Measurements from ENCODE around the gene SPTBN5. TPM values are rescaled to one million over a fixed set of nuclear protein-coding genes. Genes with fewer than 3 reads are reported as not detected.

SPTBN5 gene
- total RNA-seq, 1 experiment from 2014 or later = 0.96 TPM

- RAD21 ChIA-PET (ENCODE audit: low non-redundant PET in 1 of 2, low total read pairs in 2 of 2, uncharacterized antibody in 2 of 2, unreplicated experiment in 2 of 2) = no interaction called here
- Histone ChIP-seq H3K79me2 (ENCODE audit: insufficient read depth, low read length) (peaks cover 41% of the 10 kb centered on the region; the same call in 1 of the 2 replicates), H3K27me3 (ENCODE audit: insufficient read depth, low read length) (no peaks in the 10 kb centered on the region), H4K20me1 (ENCODE audit: insufficient read depth) (no peaks in the 10 kb centered on the region), H3K36me3 (ENCODE audit: control insufficient read depth in 1 of 2, insufficient read depth in 2 of 2, low read length in 2 of 2) (peaks cover 0 to 7% of the 10 kb centered on the region in 2 experiments; a peak in 1 of 4 replicates), H3K27ac (ENCODE audit: low read depth, low read length) (no peak overlapping the region), H3K4me3 (replicated peaks in 1 of 2; ENCODE audit: low read depth in 1 of 2, low read length in 2 of 2) (no peak overlapping the region), H3K9ac (ENCODE audit: low read length) (no peak overlapping the region), H2AFZ (ENCODE audit: low read depth, low read length, poor library complexity, severe bottlenecking) (no peak overlapping the region), H3K4me1 (ENCODE audit: control insufficient read depth in 1 of 2, insufficient read depth in 2 of 2, low read length in 2 of 2) (peaks cover 24 to 48% of the 10 kb centered on the region in 2 experiments), H3K4me2 (ENCODE audit: low read length) (no peak overlapping the region), H3K9me3 (ENCODE audit: control insufficient read depth in 1 of 2, insufficient read depth in 1 of 2, low read depth in 1 of 2, low read length in 2 of 2) (no peaks in the 10 kb centered on the region), H3K9me2 (ENCODE audit: insufficient read depth) (no peaks in the 10 kb centered on the region)
- BruUV-seq (replicated peaks) = no TSS peak
- DNase-seq (ENCODE audit: low read depth, low spot score) (no peak), ATAC-seq (no peak)
- POLR2A ChIA-PET = no interaction called here
- CTCF ChIA-PET = no interaction called here
- TF ChIP-seq JUND (IDR thresholded peaks at IDR 0.05) (no peak), REST (IDR thresholded peaks at IDR 0.05; ENCODE audit: low read depth) (no peak), RAD21 (IDR thresholded peaks at IDR 0.05; ENCODE audit: low read depth) (no peak), EGR1 (IDR thresholded peaks at IDR 0.05; ENCODE audit: low read depth) (no peak), POLR2AphosphoS5 (IDR thresholded peaks at IDR 0.05; ENCODE audit: low read depth, low read length) (no peak), ZFX (IDR thresholded peaks at IDR 0.05) (no peak), YY1 (IDR thresholded peaks at IDR 0.05; ENCODE audit: extremely low read depth, insufficient replicate concordance, low read depth, low read length) (no peak), ELF1 (IDR thresholded peaks at IDR 0.05; ENCODE audit: borderline replicate concordance, low read depth) (no peak), ATF3 (IDR thresholded peaks at IDR 0.05) (no peak), ZBTB33 (IDR thresholded peaks at IDR 0.05; ENCODE audit: extremely low read depth, insufficient replicate concordance, low read length) (no peak), CEBPB (IDR thresholded peaks at IDR 0.05; ENCODE audit: low read depth) (no peak), SP1 (IDR thresholded peaks at IDR 0.05; ENCODE audit: low read depth) (no peak), SRF (IDR thresholded peaks at IDR 0.05; ENCODE audit: low read depth) (no peak), SIN3A (IDR thresholded peaks at IDR 0.05; ENCODE audit: low read depth) (no peak), EZH2 (IDR thresholded peaks at IDR 0.05) (no peak), ZNF274 (IDR thresholded peaks at IDR 0.05; ENCODE audit: low read depth, low read length) (no peak), FOSL1 (IDR thresholded peaks at IDR 0.05; ENCODE audit: low read depth) (no peak), MAX (IDR thresholded peaks at IDR 0.05) (no peak), POLR2A (IDR thresholded peaks at IDR 0.05; ENCODE audit: borderline replicate concordance, extremely low read depth, insufficient read depth, insufficient read length) (no peak)
- intact Hi-C loops (cut with micrococcal nuclease) = no loop called here
Observed at GRCh38 chr15:41928637-41929620, 35.1 kb upstream of the SPTBN5 start.

All from HCT116 (cell line).